Sigmoid colon (tissue), 7 donors: ENCODE data around the gene COX7A2. TPM values are rescaled to one million over a fixed set of nuclear protein-coding genes. Genes with fewer than 3 reads are reported as not detected.

Experiments
- DNase-seq: peaks from one replicate; pipeline ENCODE4 v3.0.0-alpha.2; 2019
- H3K27ac ChIP-seq, 4 donors: fragments of 200-600 bp; sonication (generic); one replicate each; pipeline ENCODE4 v1.5.1; 2016 to 2019; ENCODE audit warnings: mild to moderate bottlenecking in 1 of 4
- H3K27me3 ChIP-seq, 3 donors: fragments of 200-600 bp; sonication (generic); one replicate each; pipeline ENCODE4 v1.5.1; 2019; ENCODE audit warnings: mild to moderate bottlenecking in 1 of 3
- H3K36me3 ChIP-seq, 4 donors: fragments of 200-600 bp; sonication (generic); one replicate each; pipeline ENCODE4 v1.5.1; 2016 to 2019
- H3K4me1 ChIP-seq, 4 donors: fragments of 200-600 bp; sonication (generic); one replicate each; pipeline ENCODE4 v1.5.1; 2017 to 2019
- H3K4me3 ChIP-seq, 4 donors: fragments of 200-600 bp; sonication (generic); one replicate each; pipeline ENCODE4 v1.5.1; 2017 to 2019; ENCODE audit warnings: mild to moderate bottlenecking in 2 of 4, moderate library complexity in 1 of 4
- H3K9me3 ChIP-seq, 4 donors: fragments of 200-600 bp in 3 of 4; sonication (generic) in 3 of 4; one replicate each; pipeline versions ENCODE4 v1.5.1 to v1.6.1; 2013 to 2019
- EP300 ChIP-seq, 4 donors: sonication (generic); formaldehyde crosslinking; IDR thresholded peaks; one replicate each; pipeline ENCODE4 v1.6.1; 2017; ENCODE audit warnings: antibody characterized with exemption in 4 of 4
- POLR2A ChIP-seq, 2 donors: fragments of 450-650 bp; IDR thresholded peaks; one replicate each; pipeline ENCODE4 v1.6.1; 2016; ENCODE audit warnings: antibody characterized with exemption in 2 of 2, mild to moderate bottlenecking in 2 of 2, moderate library complexity in 2 of 2
- POLR2AphosphoS5 ChIP-seq, 4 donors: sonication (generic); formaldehyde crosslinking; IDR thresholded peaks; one replicate each; pipeline ENCODE4 v1.6.1; 2017; ENCODE audit warnings: antibody characterized with exemption in 4 of 4
- WGBS, 2 donors: extraction: QIAGEN DNeasy Blood & Tissue Kit; methylation state at CpG; one replicate each; pipeline ENCODE4 v1.1.7; 2013; 5-methylcytosine and 5-hydroxymethylcytosine counted together
- intact Hi-C: fragments of 100-400 bp; cut with DNase I; formaldehyde crosslinking; loops from one replicate; pipeline ENCODE4 v1.15.1; 2023
- polyA plus RNA-seq, 3 donors: library from polyadenylated mRNA; stranded (reverse); fragments of 200-250 nt; gene quantifications; one replicate each; pipeline ENCODE4 v1.2.3, GENCODE V29; 2013
- total RNA-seq, 4 donors: library from RNA; depleted of rRNA; stranded (reverse); fragments of >200 nt; gene quantifications; one replicate each; pipeline ENCODE4 v1.1.0, GENCODE V29; 2016
- TF ChIP-seq, protein P1 (sequence below), 4 experiments: fragments of 450-650 bp in 3 of 4; fragments of 200-600 bp in 1 of 4; IDR thresholded peaks; one replicate each; pipeline ENCODE4 v1.5.1; 2016 to 2019; ENCODE audit warnings: antibody characterized with exemption in 4 of 4, mild to moderate bottlenecking in 3 of 4, moderate library complexity in 2 of 4
- donor health status: healthy with polysubstance abuse.
- donor health status: Bipolar disorder and iron deficiency.
- donor health status: healthy.

The COX7A2 gene
- total and polyA plus RNA-seq, 7 donors = 419 to 3,086 (median 948) TPM

DNA sequence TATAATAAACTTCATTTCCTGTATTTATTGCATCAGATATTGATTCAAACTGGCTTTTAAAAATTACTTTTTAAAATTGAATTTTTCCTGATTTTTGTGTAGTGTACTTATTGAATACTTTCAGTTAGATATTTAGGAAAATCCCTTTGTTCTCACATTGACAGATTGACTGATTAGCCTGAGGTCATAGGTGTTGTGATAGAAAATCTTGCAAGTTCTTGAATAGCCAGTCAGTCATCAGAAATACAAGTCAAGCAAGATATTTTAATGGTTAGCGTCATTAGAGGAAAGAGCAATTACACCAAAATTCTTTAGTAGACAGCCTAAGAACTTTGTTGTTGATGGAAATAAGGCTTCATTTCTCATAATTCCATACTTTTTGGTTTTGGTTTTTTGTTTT is 44.4 kb upstream of the COX7A2 start:
- Histone ChIP-seq H3K27me3 (no peaks in the 10 kb centered on the region), H3K9me3 (no peaks in the 10 kb centered on the region), H3K27ac (no peak overlapping the region), H3K4me1 (peaks cover 0 to 26% (median 8%) of the 10 kb centered on the region in 4 donors), H3K4me3 (no peak overlapping the region), H3K36me3 (no peaks in the 10 kb centered on the region)
- intact Hi-C loops = loop anchor here (5.0 kb wide), 1 partner anchor 204 kb away; the partner anchor contains the start of gene FILIP1
- DNase-seq = no peak
- 96 to 99% methylated on average over 1 of the region's 1 CpG for WGBS, 2 donors
- TF ChIP-seq POLR2AphosphoS5 (IDR thresholded peaks at IDR 0.05) (no peak), POLR2A (IDR thresholded peaks at IDR 0.05) (no peak), EP300 (IDR thresholded peaks at IDR 0.05) (no peak)
- TF ChIP-seq, protein P1, sequence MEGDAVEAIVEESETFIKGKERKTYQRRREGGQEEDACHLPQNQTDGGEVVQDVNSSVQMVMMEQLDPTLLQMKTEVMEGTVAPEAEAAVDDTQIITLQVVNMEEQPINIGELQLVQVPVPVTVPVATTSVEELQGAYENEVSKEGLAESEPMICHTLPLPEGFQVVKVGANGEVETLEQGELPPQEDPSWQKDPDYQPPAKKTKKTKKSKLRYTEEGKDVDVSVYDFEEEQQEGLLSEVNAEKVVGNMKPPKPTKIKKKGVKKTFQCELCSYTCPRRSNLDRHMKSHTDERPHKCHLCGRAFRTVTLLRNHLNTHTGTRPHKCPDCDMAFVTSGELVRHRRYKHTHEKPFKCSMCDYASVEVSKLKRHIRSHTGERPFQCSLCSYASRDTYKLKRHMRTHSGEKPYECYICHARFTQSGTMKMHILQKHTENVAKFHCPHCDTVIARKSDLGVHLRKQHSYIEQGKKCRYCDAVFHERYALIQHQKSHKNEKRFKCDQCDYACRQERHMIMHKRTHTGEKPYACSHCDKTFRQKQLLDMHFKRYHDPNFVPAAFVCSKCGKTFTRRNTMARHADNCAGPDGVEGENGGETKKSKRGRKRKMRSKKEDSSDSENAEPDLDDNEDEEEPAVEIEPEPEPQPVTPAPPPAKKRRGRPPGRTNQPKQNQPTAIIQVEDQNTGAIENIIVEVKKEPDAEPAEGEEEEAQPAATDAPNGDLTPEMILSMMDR (IDR thresholded peaks at IDR 0.05) = no peak

DNA sequence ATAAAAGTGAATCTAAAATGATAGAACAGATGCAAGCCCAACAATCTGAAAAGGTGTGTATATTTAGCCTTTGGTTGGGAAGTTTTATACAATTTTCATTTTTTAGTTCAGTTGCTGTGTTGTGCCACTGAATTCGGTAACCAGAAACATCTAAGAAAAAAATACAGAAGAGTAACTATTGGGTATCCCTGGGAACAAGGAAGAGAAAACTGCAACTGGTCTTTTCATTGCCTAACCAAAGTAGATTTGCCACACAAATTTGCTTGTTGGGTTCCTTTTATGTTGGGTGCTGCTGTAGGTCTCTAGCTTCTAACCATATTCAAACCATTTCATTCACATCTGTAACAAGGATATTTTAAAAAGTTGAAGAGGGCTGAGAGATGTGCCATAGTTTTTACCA is 43.8 kb upstream of the COX7A2 start:
- intact Hi-C loops = loop anchor here (5.0 kb wide), 1 partner anchor 205 kb away; the partner anchor contains the start of gene FILIP1
- 85 to 92% methylated on average over 1 of the region's 1 CpG for WGBS, 2 donors
- H3K4me1 ChIP-seq = peaks cover 0 to 32% (median 14%) of the 10 kb centered on the region in 4 donors
- no peaks in the 10 kb centered on the region for H3K27me3 ChIP-seq
- H3K4me3 ChIP-seq = no peak overlapping the region
- no peak for DNase-seq
- H3K27ac ChIP-seq = no peak overlapping the region
- H3K36me3 ChIP-seq = no peaks in the 10 kb centered on the region
- no peaks in the 10 kb centered on the region for H3K9me3 ChIP-seq
- TF ChIP-seq POLR2AphosphoS5 (IDR thresholded peaks at IDR 0.05) (no peak), EP300 (IDR thresholded peaks at IDR 0.05) (no peak), POLR2A (IDR thresholded peaks at IDR 0.05) (no peak)
- TF ChIP-seq, protein P1 (IDR thresholded peaks at IDR 0.05) = no peak

DNA sequence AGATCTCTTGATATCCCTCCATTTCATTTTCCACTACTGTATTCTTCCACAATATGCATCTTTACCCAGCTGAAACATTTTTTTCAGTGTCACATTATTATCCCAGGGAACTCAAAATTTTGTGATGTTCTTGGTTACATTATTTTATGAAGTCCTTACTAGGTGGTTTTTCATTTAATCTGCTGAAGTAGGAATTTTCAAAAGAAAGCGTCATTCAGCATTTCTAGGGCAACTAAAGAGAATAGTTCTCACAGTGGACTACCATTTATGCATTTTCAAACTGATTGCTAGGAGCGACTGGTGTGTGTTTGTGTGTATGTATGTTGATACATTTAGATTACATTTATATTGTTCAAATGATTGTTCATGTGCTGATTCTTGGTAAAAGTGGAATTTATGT is 43.4 kb upstream of the COX7A2 start:
- peaks cover 0 to 35% (median 18%) of the 10 kb centered on the region in 4 donors for H3K4me1 ChIP-seq
- intact Hi-C loops = loop anchor here (5.0 kb wide), 1 partner anchor 205 kb away; the partner anchor contains the start of gene FILIP1

DNA sequence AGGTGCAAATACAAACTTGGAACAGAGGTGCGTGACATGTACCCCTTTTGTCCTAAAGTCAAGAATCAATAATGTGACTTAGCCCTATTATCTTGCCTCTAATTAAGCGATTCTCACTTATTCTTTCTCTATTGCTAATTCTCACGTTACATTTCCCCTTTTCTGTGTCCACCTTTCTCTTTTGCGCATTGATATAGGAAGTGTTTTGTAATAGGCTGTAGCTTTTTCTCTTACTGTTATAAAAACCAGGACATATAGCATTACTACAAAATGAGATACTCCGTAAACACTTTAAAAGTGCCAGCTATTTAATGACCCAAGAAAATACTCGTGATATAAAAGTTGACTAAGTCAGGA is 41.7 kb upstream of the COX7A2 start:
- 1% methylated on average over 6 of the region's 6 CpGs for WGBS, 2 donors
- intact Hi-C loops = loop anchor here (2.0 to 5.0 kb wide), 2 partner anchors 42 to 207 kb away; partner anchors contain the start of genes COX7A2 and FILIP1
- no peak for DNase-seq
- Histone ChIP-seq H3K9me3 (no peaks in the 10 kb centered on the region), H3K36me3 (no peaks in the 10 kb centered on the region), H3K4me3 (peak overlapping the region; percentile 74 to 98 (median 90)), H3K4me1 (peaks cover 0 to 52% (median 34%) of the 10 kb centered on the region in 4 donors), H3K27me3 (no peaks in the 10 kb centered on the region), H3K27ac (peak overlapping the region; percentile 92 to 93 (median 92))
- TF ChIP-seq EP300 (IDR thresholded peaks at IDR 0.05) = no peak
- TF ChIP-seq, protein P1 (IDR thresholded peaks at IDR 0.05) = no peak
- no peak for TF ChIP-seq POLR2A (IDR thresholded peaks at IDR 0.05)
- TF ChIP-seq POLR2AphosphoS5 (IDR thresholded peaks at IDR 0.05) = no peak

More for the DNA sequence above, 43.4 kb upstream of the COX7A2 start:
- Histone ChIP-seq H3K36me3 (no peaks in the 10 kb centered on the region), H3K27me3 (no peaks in the 10 kb centered on the region), H3K9me3 (no peaks in the 10 kb centered on the region), H3K27ac (no peak overlapping the region), H3K4me3 (no peak overlapping the region)
- DNase-seq = no peak
- 90 to 97% methylated on average over 2 of the region's 2 CpGs for WGBS, 2 donors
- TF ChIP-seq POLR2A (IDR thresholded peaks at IDR 0.05) (no peak), EP300 (IDR thresholded peaks at IDR 0.05) (no peak), POLR2AphosphoS5 (IDR thresholded peaks at IDR 0.05) (no peak)
- TF ChIP-seq, protein P1 (IDR thresholded peaks at IDR 0.05) = no peak
